Measurements from ENCODE around the gene RNF213. TPM values are rescaled to one million over a fixed set of nuclear protein-coding genes. Genes with fewer than 3 reads are reported as not detected.

RNF213 gene
- total and polyA plus RNA-seq, 2 of the 8 experiments (the other 6 are each of a cell fraction or from before 2014, with no cell fraction given): 33.8 to 62.8 TPM

GRCh38 chr17:80315517-80316182, 55.0 kb downstream of the RNF213 start:
- Histone ChIP-seq H2AFZ (ENCODE audit: low read length) (no peak overlapping the region), H4K8ac (ENCODE audit: extremely low read depth, insufficient read depth, low read length) (no peak overlapping the region), H2BK120ac (replicated peaks; ENCODE audit: low read depth, low read length) (no peak overlapping the region), H3K79me1 (ENCODE audit: low read depth, low read length) (no peaks in the 10 kb centered on the region), H2BK5ac (ENCODE audit: low read depth, low read length) (no peak overlapping the region), H3K9ac (replicated peaks in 1 of 4; ENCODE audit: extremely low read depth in 1 of 4, low read depth in 3 of 4, low read length in 3 of 4) (no peak overlapping the region), H3K4me3 (ENCODE audit: extremely low read depth in 1 of 4, insufficient read depth in 2 of 4, low read depth in 3 of 4, low read length in 4 of 4) (no peak overlapping the region), H3K79me2 (ENCODE audit: control insufficient read depth in 1 of 2, insufficient read depth in 2 of 2, low read length in 2 of 2) (no peaks in the 10 kb centered on the region), H3K4ac (replicated peaks; ENCODE audit: insufficient read length, low read depth, low read length) (no peak overlapping the region), H3K9me3 (ENCODE audit: insufficient read depth in 2 of 2, low read depth in 1 of 2, low read length in 1 of 2) (peaks cover 9% of the 10 kb centered on the region in 2 experiments; a peak in 2 of 4 replicates), H3K27ac (ENCODE audit: low read depth, low read length) (no peak overlapping the region), H4K91ac (replicated peaks; ENCODE audit: insufficient read length, low read length) (no peak overlapping the region), H3K56ac (replicated peaks; ENCODE audit: insufficient read length, low read depth, low read length) (no peak overlapping the region), H3K36me3 (ENCODE audit: control insufficient read depth in 2 of 4, insufficient read depth in 4 of 4, low read length in 3 of 4) (peaks cover 2 to 37% (median 24%) of the 10 kb centered on the region in 4 experiments), H3K23me2 (ENCODE audit: low read depth, low read length) (peaks cover 10% of the 10 kb centered on the region; the same call in 1 of the 2 replicates), H2AK5ac (ENCODE audit: low read depth, low read length) (no peak overlapping the region), H4K5ac (ENCODE audit: insufficient read length, low read depth, low read length) (no peak overlapping the region), H3K23ac (ENCODE audit: insufficient read length) (no peak overlapping the region), H3K27me3 (replicated peaks in 1 of 4; ENCODE audit: control insufficient read depth in 3 of 4, extremely low read depth in 1 of 4, insufficient read depth in 3 of 4, low read length in 3 of 4) (no peaks in the 10 kb centered on the region), H2BK20ac (ENCODE audit: low read length) (no peak overlapping the region), H2BK15ac (ENCODE audit: low read length) (no peak overlapping the region), H3K4me2 (ENCODE audit: insufficient read depth in 1 of 2, low read depth in 2 of 2, low read length in 2 of 2) (no peak overlapping the region), H3K4me1 (replicated peaks in 1 of 4; ENCODE audit: control insufficient read depth in 3 of 4, insufficient read depth in 4 of 4, low read length in 3 of 4) (no peaks in the 10 kb centered on the region), H4K20me1 (replicated peaks in 1 of 2; ENCODE audit: control insufficient read depth in 1 of 2, insufficient read depth in 2 of 2, low read length in 2 of 2) (peaks cover 0 to 2% of the 10 kb centered on the region in 2 experiments), H2BK12ac (ENCODE audit: low read depth, low read length) (no peak overlapping the region), H3K14ac (ENCODE audit: insufficient read length) (no peak overlapping the region), H3K18ac (ENCODE audit: extremely low read depth, low read length) (no peak overlapping the region)
- TF ChIP-seq SP1 (IDR thresholded peaks at IDR 0.05; ENCODE audit: low read depth, low read length): no peak
- no peak for TF ChIP-seq KDM1A (IDR thresholded peaks at IDR 0.05; ENCODE audit: borderline replicate concordance, low read length)
- TF ChIP-seq CTCF (IDR thresholded peaks at IDR 0.05; ENCODE audit: control extremely low read depth in 1 of 3, insufficient read depth in 1 of 3, low read depth in 1 of 3, low read length in 3 of 3): no peak
- no peak for TF ChIP-seq RBBP5 (IDR thresholded peaks at IDR 0.05; ENCODE audit: borderline replicate concordance, low read depth, low read length)
- TF ChIP-seq KDM4A (IDR thresholded peaks at IDR 0.05; ENCODE audit: low read depth, low read length, severe bottlenecking): no peak
- no peak for TF ChIP-seq GTF2F1 (IDR thresholded peaks at IDR 0.05; ENCODE audit: borderline replicate concordance, low read depth, low read length)
- no peak for TF ChIP-seq RFX5 (IDR thresholded peaks at IDR 0.05; ENCODE audit: borderline replicate concordance, low read depth, low read length)
- ChIA-PET POLR2A (ENCODE audit: partially characterized antibody) (no interaction called here), CTCF (ENCODE audit: partially characterized antibody) (no interaction called here)
- DNase-seq (ENCODE audit: low read depth in 1 of 2, low spot score in 2 of 2): no peak
- WGBS, 2 experiments (ENCODE audit: extremely low coverage in 1 of 2, insufficient coverage in 1 of 2, insufficient read length in 1 of 2, insufficient replicate concordance in 2 of 2, low coverage in 1 of 2, low lambda C conversion rate in 2 of 2, missing lambda C conversion rate in 1 of 2): 100% methylated on average over 1 of the region's 2 CpGs; no CpG with 5 or more reads in 1 of the 2 experiments
- no peak for FAIRE-seq

All from H1 (cell line).